CD4-positive, alpha-beta memory T cell (primary cell): Measurements from ENCODE around the gene ECEL1. TPM values are rescaled to one million over a fixed set of nuclear protein-coding genes. Genes with fewer than 3 reads are reported as not detected.

Source experiments
- CTCF ChIA-PET: fragments of 350-600 bp; sonication (Branson Sonifier 250); formaldehyde crosslinking; loops from one replicate; lab custom pipeline; 2021; ENCODE audit warnings: inconsistent platforms; ENCODE audit not compliant: partially characterized antibody; lab: Charles Lee
- POLR2A ChIA-PET: fragments of 350-600 bp; sonication (Branson Sonifier 250); formaldehyde crosslinking; loops from one replicate; lab custom pipeline; 2021; ENCODE audit not compliant: partially characterized antibody; lab: Charles Lee
- DNase-seq, 5 donors: peaks; one replicate each; pipeline versions ENCODE4 v3.0.0 to v3.0.0-alpha.2; 2020 to 2022; ENCODE audit warnings: mixed read lengths in 1 of 5
- H3K27ac ChIP-seq: one replicate; pipeline ENCODE4 v1.7.0; 2013; ENCODE audit warnings: low read depth, low read length
- H3K27me3 ChIP-seq: 2 replicates; pipeline ENCODE4 v1.7.0; 2013; ENCODE audit warnings: mild to moderate bottlenecking, low read length, moderate library complexity; ENCODE audit not compliant: insufficient read depth
- H3K36me3 ChIP-seq: 2 replicates; pipeline ENCODE4 v1.7.0; 2013; ENCODE audit warnings: mild to moderate bottlenecking, low read length, moderate library complexity; ENCODE audit not compliant: insufficient read depth
- H3K4me1 ChIP-seq: 2 replicates; pipeline ENCODE4 v1.7.0; 2013; ENCODE audit warnings: mild to moderate bottlenecking, low read length, moderate library complexity; ENCODE audit not compliant: insufficient read depth
- H3K4me3 ChIP-seq, 2 donors: one replicate each; pipeline ENCODE4 v1.7.0; 2013; ENCODE audit warnings: low read length in 2 of 2, mild to moderate bottlenecking in 1 of 2
- H3K9me3 ChIP-seq, 2 donors: one replicate each; pipeline ENCODE4 v1.7.0; 2013; ENCODE audit warnings: low read length in 2 of 2, control low read depth in 1 of 2; ENCODE audit not compliant: control insufficient read depth in 1 of 2
- H3K27ac Mint-ChIP-seq, 7 donors: one replicate each; pipeline ENCODE4 v1.8.0; 2020 to 2021; ENCODE audit warnings: mixed read lengths in 7 of 7, mild to moderate bottlenecking in 6 of 7, inconsistent platforms in 3 of 7, moderate library complexity in 3 of 7
- H3K27me3 Mint-ChIP-seq, 2 donors: one replicate each; pipeline ENCODE4 v1.8.0; 2020 to 2021; ENCODE audit warnings: mixed read lengths in 2 of 2
- H3K36me3 Mint-ChIP-seq, 2 donors: one replicate each; pipeline ENCODE4 v1.8.0; 2020 to 2021; ENCODE audit warnings: mixed read lengths in 2 of 2, inconsistent platforms in 1 of 2, mild to moderate bottlenecking in 1 of 2
- H3K4me1 Mint-ChIP-seq, 4 donors: one replicate each; pipeline ENCODE4 v1.8.0; 2020 to 2021; ENCODE audit warnings: mixed read lengths in 4 of 4, mild to moderate bottlenecking in 1 of 4
- H3K4me3 Mint-ChIP-seq, 8 donors: one replicate each; pipeline ENCODE4 v1.8.0; 2020 to 2021; ENCODE audit warnings: mixed read lengths in 8 of 8, mild to moderate bottlenecking in 7 of 8, moderate library complexity in 6 of 8, inconsistent platforms in 3 of 8
- H3K9me3 Mint-ChIP-seq, 8 donors: one replicate each; pipeline ENCODE4 v1.8.0; 2020 to 2021; ENCODE audit warnings: mixed read lengths in 8 of 8, mild to moderate bottlenecking in 5 of 8, inconsistent platforms in 3 of 8, moderate library complexity in 1 of 8
- intact Hi-C: fragments of 100-400 bp; cut with micrococcal nuclease; formaldehyde crosslinking; loops from one replicate; pipeline ENCODE4 v1.15.1; 2023
- polyA plus RNA-seq, 2 donors: library from polyadenylated mRNA; unstranded; fragments of 300-500 nt; fragmentation: Illumina TruSeq; gene quantifications; one replicate each; pipeline ENCODE4 v1.2.3, GENCODE V29; 2021
- total RNA-seq, 2 experiments: library from RNA; stranded (reverse); gene quantifications; one replicate each; pipeline ENCODE4 v1.2.3, GENCODE V29; 2021

Gene ECEL1
- total and polyA plus RNA-seq, 4 experiments from 2014 or later: not detected

DNA sequence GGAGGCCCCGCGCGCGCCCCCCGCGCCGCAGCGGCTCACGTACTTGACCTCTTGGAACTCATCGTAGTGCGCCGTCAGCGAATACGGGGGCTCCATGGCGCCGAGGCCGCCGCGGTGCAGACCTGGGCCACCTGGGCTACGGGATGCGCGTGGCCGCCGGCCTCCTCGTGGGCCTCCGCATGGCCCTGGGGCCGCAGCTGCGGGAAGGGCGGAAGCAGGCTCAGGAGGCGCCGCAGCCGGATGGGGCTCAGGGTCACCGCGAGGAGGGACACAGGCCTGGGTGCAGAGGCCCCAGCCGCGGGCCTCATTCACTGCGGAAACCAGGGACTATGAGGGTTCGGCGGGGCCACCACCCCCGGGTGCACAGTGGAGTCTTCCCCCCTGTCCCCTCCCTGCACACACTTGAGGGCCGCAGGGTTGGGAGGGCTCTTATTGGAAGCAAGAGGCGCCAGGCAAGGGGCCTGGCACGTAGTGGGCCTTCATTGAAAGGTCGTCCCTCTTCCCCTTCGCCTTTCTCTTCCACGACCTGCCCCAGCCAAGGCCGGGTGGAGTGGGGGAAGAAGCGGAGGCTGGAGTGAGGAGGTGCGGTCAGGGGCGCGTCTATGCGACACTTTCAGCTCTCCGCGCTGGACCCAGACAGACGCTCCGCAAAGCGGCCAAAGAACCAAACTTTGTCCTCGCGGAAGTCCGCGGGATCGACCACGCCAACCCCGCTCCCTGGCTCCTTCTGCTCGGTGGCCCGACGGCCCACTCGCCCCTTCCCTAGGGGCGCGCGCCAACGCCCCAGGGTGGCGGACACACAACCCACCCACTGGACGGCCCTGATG, 863 bp downstream of the ECEL1 start:
- no peaks in the 10 kb centered on the region for H3K9me3 ChIP-seq
- H3K27me3 Mint-ChIP-seq: peaks cover 22 to 40% of the 10 kb centered on the region in 2 donors
- CTCF ChIA-PET: no interaction called here
- intact Hi-C loops: no loop called here
- no peaks in the 10 kb centered on the region for H3K9me3 Mint-ChIP-seq
- peaks cover 2 to 25% (median 9%) of the 10 kb centered on the region in 4 donors for H3K4me1 Mint-ChIP-seq
- H3K4me1 ChIP-seq: no peaks in the 10 kb centered on the region
- no peak overlapping the region for H3K27ac Mint-ChIP-seq
- H3K27ac ChIP-seq: no peak overlapping the region
- POLR2A ChIA-PET: no interaction called here
- H3K27me3 ChIP-seq: no peaks in the 10 kb centered on the region
- DNase-seq: no peak
- peak overlapping the region in 3 of 8 donors; percentile 9 to 49 (median 13) for H3K4me3 Mint-ChIP-seq
- no peaks in the 10 kb centered on the region for H3K36me3 Mint-ChIP-seq
- no peak overlapping the region for H3K4me3 ChIP-seq
- no peaks in the 10 kb centered on the region for H3K36me3 ChIP-seq

DNA sequence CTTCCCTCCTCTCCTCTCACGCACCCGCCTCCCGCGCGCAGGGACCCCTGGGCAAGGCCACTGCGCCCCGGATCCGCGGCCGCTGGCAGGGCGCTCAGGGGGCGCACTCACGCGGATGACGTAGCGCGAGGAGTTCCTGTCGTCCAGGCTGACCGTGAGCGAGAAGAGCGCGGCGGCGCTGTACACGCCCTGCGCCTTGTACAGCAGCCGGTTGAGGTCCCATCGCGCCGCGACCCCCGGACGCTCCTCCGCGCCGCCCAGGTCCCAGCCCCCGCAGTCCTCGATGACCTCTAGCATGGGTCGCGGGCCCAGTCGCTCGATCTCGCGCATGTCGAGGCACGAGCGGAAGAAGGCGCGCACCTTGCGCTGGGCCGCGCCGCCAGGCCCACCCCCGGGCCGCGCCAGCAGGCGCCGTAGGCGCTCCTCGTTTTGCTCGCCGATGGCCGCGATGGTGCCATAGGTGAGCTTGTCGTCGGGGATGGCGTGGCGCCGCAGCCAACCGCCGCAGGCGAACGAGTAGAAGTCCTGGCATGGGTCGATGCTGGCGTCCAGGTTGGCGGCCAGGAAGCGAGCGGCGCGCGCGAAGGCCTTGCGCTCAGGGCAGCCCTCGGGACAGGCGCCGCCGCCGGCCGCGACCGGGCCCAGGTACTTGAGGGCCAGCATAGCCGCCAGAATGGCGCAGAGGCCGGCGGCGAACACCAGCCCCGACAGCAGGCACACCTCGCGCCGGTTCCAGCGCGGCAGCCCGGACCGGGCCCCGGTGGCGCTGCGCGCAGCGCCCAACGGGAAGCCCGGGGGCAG, 1.7 kb downstream of the ECEL1 start:
- ChIA-PET CTCF (no interaction called here), POLR2A (no interaction called here)
- Mint-ChIP-seq H3K36me3 (no peaks in the 10 kb centered on the region), H3K4me1 (peaks cover 2 to 25% (median 9%) of the 10 kb centered on the region in 4 donors), H3K9me3 (no peaks in the 10 kb centered on the region), H3K27ac (no peak overlapping the region), H3K27me3 (peaks cover 22 to 36% of the 10 kb centered on the region in 2 donors), H3K4me3 (no peak overlapping the region)
- no peaks in the 10 kb centered on the region for H3K4me1 ChIP-seq
- no peak overlapping the region for H3K4me3 ChIP-seq
- no peaks in the 10 kb centered on the region for H3K36me3 ChIP-seq
- intact Hi-C loops: no loop called here
- DNase-seq: no peak
- no peak overlapping the region for H3K27ac ChIP-seq
- no peaks in the 10 kb centered on the region for H3K27me3 ChIP-seq
- H3K9me3 ChIP-seq: no peaks in the 10 kb centered on the region

DNA sequence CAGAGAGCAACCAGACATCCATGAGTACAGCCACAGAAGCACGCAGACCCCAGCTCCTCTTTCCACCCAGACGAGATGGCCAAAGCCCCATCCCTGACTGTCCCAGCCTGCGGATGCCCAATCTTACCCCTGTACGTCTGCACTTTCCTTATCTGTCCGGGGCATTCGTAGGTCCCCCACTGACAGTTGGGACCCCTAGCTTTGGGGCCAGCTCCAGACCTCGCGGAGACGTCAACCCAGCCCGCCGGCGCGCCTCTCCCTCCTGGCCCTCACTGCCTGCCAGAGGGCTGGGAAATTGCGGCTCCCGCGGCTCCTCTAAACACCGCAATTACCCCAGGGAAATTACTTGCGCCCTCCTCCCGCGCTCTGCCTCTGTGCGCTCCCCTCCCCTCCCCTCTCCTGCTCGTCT, 2.3 kb downstream of the ECEL1 start:
- Mint-ChIP-seq H3K36me3 (no peaks in the 10 kb centered on the region), H3K4me3 (peak overlapping the region in 3 of 8 donors; percentile 24 to 61 (median 60)), H3K4me1 (peaks cover 2 to 25% (median 9%) of the 10 kb centered on the region in 4 donors), H3K27me3 (peaks cover 22 to 37% of the 10 kb centered on the region in 2 donors), H3K9me3 (no peaks in the 10 kb centered on the region), H3K27ac (no peak overlapping the region)
- Histone ChIP-seq H3K4me1 (no peaks in the 10 kb centered on the region), H3K36me3 (no peaks in the 10 kb centered on the region), H3K27me3 (no peaks in the 10 kb centered on the region), H3K9me3 (no peaks in the 10 kb centered on the region), H3K4me3 (no peak overlapping the region), H3K27ac (no peak overlapping the region)
- intact Hi-C loops: no loop called here
- DNase-seq: no peak
- ChIA-PET POLR2A (no interaction called here), CTCF (no interaction called here)

DNA sequence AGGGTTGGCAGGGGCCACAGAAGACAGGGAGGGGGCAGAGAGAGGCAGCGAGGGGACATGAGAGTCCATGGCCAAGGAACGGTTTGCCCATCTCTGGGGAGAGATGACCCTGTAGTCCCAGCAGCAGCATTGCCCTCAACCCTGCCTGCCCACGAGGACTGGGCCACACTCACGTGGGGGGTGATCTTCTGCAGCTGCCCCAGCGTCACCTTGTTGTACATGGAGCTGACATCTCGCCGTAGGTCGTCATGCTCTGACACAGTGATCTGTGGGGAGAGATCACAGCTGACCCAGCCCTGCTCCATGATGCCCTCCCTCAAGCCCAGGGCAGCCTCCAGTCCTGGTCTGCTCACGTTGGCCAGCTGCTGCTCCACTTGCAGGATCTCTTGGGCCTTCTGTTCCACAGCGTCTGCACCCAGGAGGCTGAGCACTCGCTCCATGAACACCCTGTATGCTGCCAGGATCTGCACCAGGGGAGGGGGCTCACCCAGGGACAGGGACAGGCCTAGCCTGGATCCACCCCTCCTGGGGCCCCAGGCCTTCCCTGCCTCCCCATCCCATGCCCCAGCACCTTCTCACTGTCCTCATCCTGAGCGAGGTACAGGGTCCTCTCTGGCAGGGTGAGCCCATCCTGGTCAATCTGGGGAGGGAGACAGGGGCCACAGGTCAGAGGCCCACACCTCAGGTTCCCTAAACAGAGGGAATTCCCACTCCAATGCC, 2.8 kb downstream of the ECEL1 start:
- no peak for DNase-seq
- Mint-ChIP-seq H3K36me3 (no peaks in the 10 kb centered on the region), H3K9me3 (no peaks in the 10 kb centered on the region), H3K4me3 (peak overlapping the region in 3 of 8 donors; percentile 24 to 61 (median 60)), H3K4me1 (peaks cover 2 to 25% (median 8%) of the 10 kb centered on the region in 4 donors), H3K27ac (no peak overlapping the region), H3K27me3 (peaks cover 21 to 33% of the 10 kb centered on the region in 2 donors)
- Histone ChIP-seq H3K27me3 (no peaks in the 10 kb centered on the region), H3K4me1 (no peaks in the 10 kb centered on the region), H3K36me3 (no peaks in the 10 kb centered on the region), H3K4me3 (no peak overlapping the region), H3K27ac (no peak overlapping the region), H3K9me3 (no peaks in the 10 kb centered on the region)
- POLR2A ChIA-PET: no interaction called here
- intact Hi-C loops: no loop called here
- CTCF ChIA-PET: no interaction called here

DNA sequence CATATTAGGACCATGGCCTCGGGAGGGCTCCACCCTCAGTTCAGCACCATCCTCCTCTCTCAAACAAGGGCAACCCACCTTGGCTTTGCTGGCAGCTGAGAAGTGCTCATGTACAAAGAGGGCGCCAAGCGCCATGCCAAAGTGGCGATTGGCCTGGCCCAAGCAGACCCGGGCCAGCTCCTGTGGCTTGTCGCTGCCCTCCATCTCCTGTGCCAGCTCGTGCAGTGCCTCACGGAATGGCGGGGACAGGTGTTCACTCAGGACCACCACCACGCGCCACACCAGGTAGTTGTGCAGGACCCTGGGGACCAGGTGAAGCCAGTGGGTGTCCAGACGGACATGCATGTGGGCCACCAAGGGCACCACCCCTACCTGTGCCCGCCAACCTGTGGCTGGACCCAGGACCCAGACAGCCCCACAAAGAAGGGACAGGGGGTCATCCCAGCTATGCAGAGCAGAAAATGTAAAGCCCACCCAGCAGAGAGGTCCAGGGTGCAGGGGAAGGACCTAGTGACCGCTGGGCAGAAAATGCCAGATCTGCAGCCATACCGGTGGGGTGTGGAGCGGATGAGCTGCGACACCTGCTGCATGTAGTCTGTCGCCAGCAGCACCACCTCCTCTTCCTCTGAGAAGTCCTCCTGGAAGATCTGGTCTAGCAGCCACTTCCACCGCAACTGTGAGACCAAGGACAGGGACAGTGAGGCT, 3.6 kb downstream of the ECEL1 start:
- H3K4me3 Mint-ChIP-seq: no peak overlapping the region
- no peaks in the 10 kb centered on the region for H3K9me3 ChIP-seq
- no peak overlapping the region for H3K27ac Mint-ChIP-seq
- H3K36me3 ChIP-seq: no peaks in the 10 kb centered on the region
- H3K27me3 Mint-ChIP-seq: peaks cover 16 to 27% of the 10 kb centered on the region in 2 donors
- peaks cover 2 to 25% (median 6%) of the 10 kb centered on the region in 4 donors for H3K4me1 Mint-ChIP-seq
- H3K9me3 Mint-ChIP-seq: no peaks in the 10 kb centered on the region
- H3K4me3 ChIP-seq: no peak overlapping the region
- ChIA-PET CTCF (no interaction called here), POLR2A (no interaction called here)
- no peak overlapping the region for H3K27ac ChIP-seq
- intact Hi-C loops: no loop called here
- H3K4me1 ChIP-seq: no peaks in the 10 kb centered on the region
- DNase-seq: no peak
- H3K27me3 ChIP-seq: no peaks in the 10 kb centered on the region
- no peaks in the 10 kb centered on the region for H3K36me3 Mint-ChIP-seq

DNA sequence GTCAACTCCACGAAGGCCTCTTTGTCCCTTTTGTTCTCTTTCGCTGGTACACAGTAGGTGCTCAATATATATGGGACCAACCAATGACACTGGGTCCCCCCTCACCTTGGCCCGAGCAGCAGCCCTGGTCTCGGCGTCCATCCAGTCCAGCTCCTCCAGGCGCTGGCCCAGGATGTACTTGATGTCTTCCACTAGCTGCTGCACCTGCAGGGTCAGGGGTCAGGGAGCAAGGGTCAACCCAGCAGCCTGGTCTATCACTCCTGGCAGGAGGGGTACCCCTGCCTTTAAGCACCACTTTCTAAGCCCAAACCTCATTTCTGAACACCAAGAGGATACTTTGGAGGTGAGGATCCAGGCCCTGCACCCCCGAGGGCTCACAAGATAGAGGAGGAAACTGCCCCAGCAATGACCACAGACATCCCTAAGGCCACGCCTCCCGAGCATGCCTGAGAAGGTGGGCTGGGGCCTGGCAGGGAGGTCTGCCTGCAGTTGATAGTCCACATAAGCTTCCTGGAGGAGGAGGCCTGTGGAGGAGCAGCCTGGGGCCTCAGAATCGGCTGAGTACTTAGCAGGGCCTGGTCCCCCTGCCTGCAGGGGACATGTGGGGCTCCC, 4.2 kb downstream of the ECEL1 start:
- Mint-ChIP-seq H3K27me3 (peaks cover 11 to 22% of the 10 kb centered on the region in 2 donors), H3K27ac (no peak overlapping the region), H3K36me3 (no peaks in the 10 kb centered on the region), H3K4me1 (peaks cover 0 to 20% (median 4%) of the 10 kb centered on the region in 4 donors), H3K9me3 (no peaks in the 10 kb centered on the region), H3K4me3 (no peak overlapping the region)
- POLR2A ChIA-PET: no interaction called here
- no peaks in the 10 kb centered on the region for H3K27me3 ChIP-seq
- intact Hi-C loops: no loop called here
- no peaks in the 10 kb centered on the region for H3K9me3 ChIP-seq
- H3K4me1 ChIP-seq: no peaks in the 10 kb centered on the region
- no peaks in the 10 kb centered on the region for H3K36me3 ChIP-seq
- H3K4me3 ChIP-seq: no peak overlapping the region
- CTCF ChIA-PET: no interaction called here
- DNase-seq: no peak
- no peak overlapping the region for H3K27ac ChIP-seq
